Esophagus muscularis mucosa (tissue), 3 donors: ENCODE results near the gene PRKRA.

Experiments used
- CTCF ChIP-seq, 3 experiments: fragments of 200-600 bp in 2 of 3; fragments of 450-650 bp in 1 of 3; sonication (generic) in 2 of 3; IDR thresholded peaks; one replicate each; pipeline ENCODE4 v1.5.1; 2017 to 2019; ENCODE audit warnings: antibody characterized with exemption in 3 of 3, mild to moderate bottlenecking in 2 of 3, moderate library complexity in 1 of 3
- POLR2A ChIP-seq: fragments of 450-650 bp; IDR thresholded peaks from one replicate; pipeline ENCODE4 v1.6.1; 2017; ENCODE audit warnings: antibody characterized with exemption, moderate library complexity, mild to moderate bottlenecking, low read depth

- TF ChIP-seq POLR2A, result no peak
- no peak for TF ChIP-seq CTCF (IDR thresholded peaks at IDR 0.05)
Measured at GRCh38 chr2:178395941-178396570, 54.9 kb downstream of the PRKRA start.
